ENCODE results near the gene ADCY7. TPM values are rescaled to one million over a fixed set of nuclear protein-coding genes. Genes with fewer than 3 reads are reported as not detected.

The ADCY7 gene
- total RNA-seq, 1 donor from 2014 or later = 5.1 TPM

- DNase-seq = no peak
Measured at GRCh38 chr16:50268352-50268751, 2.0 kb downstream of the ADCY7 start.

- no peak for DNase-seq
Measured at GRCh38 chr16:50269061-50269705, 2.8 kb downstream of the ADCY7 start.

GRCh38 chr16:50269769-50270509, 3.6 kb downstream of the ADCY7 start:
- no peak for DNase-seq

- no peak for DNase-seq
Measured at GRCh38 chr16:50270510-50271147, 4.3 kb downstream of the ADCY7 start.

- no peak for DNase-seq
Measured at GRCh38 chr16:50271148-50272041, 5.0 kb downstream of the ADCY7 start.

- peak; percentile 27 for DNase-seq
Measured at GRCh38 chr16:50272111-50272571, 5.8 kb downstream of the ADCY7 start.

- no peak for DNase-seq
Measured at GRCh38 chr16:50272687-50273381, 6.5 kb downstream of the ADCY7 start.

GRCh38 chr16:50273382-50273690, 7.0 kb downstream of the ADCY7 start:
- DNase-seq = no peak

- DNase-seq = no peak
Measured at GRCh38 chr16:50273888-50274325, 7.6 kb downstream of the ADCY7 start.

GRCh38 chr16:50274326-50275097, 8.2 kb downstream of the ADCY7 start:
- DNase-seq = no peak

GRCh38 chr16:50275098-50275415, 8.7 kb downstream of the ADCY7 start:
- DNase-seq = no peak

GRCh38 chr16:50275428-50276325, 9.3 kb downstream of the ADCY7 start:
- DNase-seq = no peak

GRCh38 chr16:50276326-50276640, 9.9 kb downstream of the ADCY7 start:
- DNase-seq = no peak

GRCh38 chr16:50276801-50277555, 10.6 kb downstream of the ADCY7 start:
- DNase-seq = no peak

GRCh38 chr16:50278251-50278650, 11.9 kb downstream of the ADCY7 start:
- DNase-seq = no peak

- DNase-seq = no peak
Measured at GRCh38 chr16:50279504-50279865, 13.1 kb downstream of the ADCY7 start.

- DNase-seq = no peak
Measured at GRCh38 chr16:50280932-50281331, 14.6 kb downstream of the ADCY7 start.

- DNase-seq = no peak
Measured at GRCh38 chr16:50281391-50282009, 15.1 kb downstream of the ADCY7 start.

GRCh38 chr16:50282010-50282538, 15.7 kb downstream of the ADCY7 start:
- no peak for DNase-seq

Measured in dermis blood vessel endothelial cell (primary cell).